DOHH2 (cell line): ENCODE results near the gene FILIP1.

Source experiments
- H3F3A ChIP-seq: fragments of 200-600 bp; sonication (generic), shearing (Covaris generic); 2 replicates; pipeline ENCODE4 v1.6.0; 2016; ENCODE audit warnings: antibody characterized with exemption, mild to moderate bottlenecking; ENCODE audit not compliant: control insufficient read depth, insufficient read depth
- H3K27ac ChIP-seq: fragments of 200-600 bp; sonication (generic); 2 replicates; pipeline ENCODE4 v1.5.1; 2014; ENCODE audit warnings: low read depth, mild to moderate bottlenecking, low read length, moderate library complexity
- H3K27me3 ChIP-seq: fragments of 200-600 bp; sonication (generic); 2 replicates; pipeline ENCODE4 v1.6.1; 2014; ENCODE audit warnings: mild to moderate bottlenecking, low read length, mixed read lengths; ENCODE audit not compliant: control insufficient read depth
- H3K36me3 ChIP-seq: fragments of 200-600 bp; sonication (generic); 2 replicates; pipeline ENCODE4 v1.6.1; 2014; ENCODE audit warnings: mild to moderate bottlenecking, low read length, moderate library complexity, mixed read lengths; ENCODE audit not compliant: control insufficient read depth
- H3K4me1 ChIP-seq: fragments of 200-600 bp; sonication (generic); 2 replicates; pipeline ENCODE4 v1.6.1; 2014; ENCODE audit warnings: mild to moderate bottlenecking, low read length, mixed read lengths; ENCODE audit not compliant: control insufficient read depth
- H3K4me2 ChIP-seq: fragments of 200-600 bp; sonication (generic); 2 replicates; pipeline ENCODE4 v1.6.0; 2014; ENCODE audit warnings: mild to moderate bottlenecking, low read length, moderate library complexity
- H3K4me3 ChIP-seq: fragments of 200-600 bp; sonication (generic); 2 replicates; pipeline ENCODE4 v1.5.1; 2014; ENCODE audit warnings: mild to moderate bottlenecking, low read length, mixed read lengths
- H3K79me2 ChIP-seq: fragments of 200-600 bp; sonication (generic); 2 replicates; pipeline ENCODE4 v1.6.1; 2014; ENCODE audit warnings: mild to moderate bottlenecking, low read length, mixed read lengths; ENCODE audit not compliant: control insufficient read depth
- H3K9me2 ChIP-seq: fragments of 200-600 bp; sonication (generic); replicated peaks from 2 replicates; pipeline ENCODE4 v1.6.1; 2014; ENCODE audit warnings: mild to moderate bottlenecking, low read length, mixed read lengths; ENCODE audit not compliant: control insufficient read depth
- H3K9me3 ChIP-seq: fragments of 200-600 bp; sonication (generic); 2 replicates; pipeline ENCODE4 v1.6.1; 2014; ENCODE audit warnings: antibody characterized with exemption, low read length, mixed read lengths; ENCODE audit not compliant: control insufficient read depth, insufficient read depth
- H4K20me1 ChIP-seq: fragments of 200-600 bp; sonication (generic); 2 replicates; pipeline ENCODE4 v1.6.0; 2014; ENCODE audit warnings: low read depth, mild to moderate bottlenecking, antibody characterized with exemption, low read length, moderate library complexity; ENCODE audit not compliant: control insufficient read depth, insufficient read depth
- CTCF ChIP-seq: fragments of 200-600 bp; sonication (generic); IDR thresholded peaks from one replicate; pipeline ENCODE4 v1.5.1; 2014; ENCODE audit warnings: antibody characterized with exemption, mild to moderate bottlenecking, low read depth, low read length; ENCODE audit not compliant: poor library complexity, severe bottlenecking
- EZH2phosphoT487 ChIP-seq: fragments of 200-600 bp; sonication (generic); IDR thresholded peaks from 2 replicates; pipeline ENCODE4 v1.6.1; 2017; ENCODE audit warnings: borderline replicate concordance, mild to moderate bottlenecking, antibody characterized with exemption, low read length, moderate library complexity, mixed read lengths

FILIP1 gene

GRCh38 chr6:75421316-75422023 lies 72.1 kb downstream of the FILIP1 start:
- Histone ChIP-seq H3K79me2 (no peaks in the 10 kb centered on the region), H3K4me2 (no peak overlapping the region), H3K36me3 (no peaks in the 10 kb centered on the region), H3F3A (no peaks in the 10 kb centered on the region), H3K9me3 (no peaks in the 10 kb centered on the region), H3K9me2 (no peaks in the 10 kb centered on the region), H3K27ac (no peak overlapping the region), H3K27me3 (no peaks in the 10 kb centered on the region; the same call in 1 of the 2 replicates), H4K20me1 (no peaks in the 10 kb centered on the region), H3K4me3 (no peak overlapping the region), H3K4me1 (no peaks in the 10 kb centered on the region)
- TF ChIP-seq EZH2phosphoT487 = no peak
- no peak for TF ChIP-seq CTCF

- Histone ChIP-seq H3K27me3 (no peaks in the 10 kb centered on the region; the same call in 1 of the 2 replicates), H3K4me1 (no peaks in the 10 kb centered on the region)
These were observed 73.6 kb downstream of the FILIP1 start for GRCh38 chr6:75419980-75420379.

GRCh38 chr6:75419416-75419815 lies 74.2 kb downstream of the FILIP1 start:
- H3K36me3 ChIP-seq = no peaks in the 10 kb centered on the region
- no peaks in the 10 kb centered on the region for H3F3A ChIP-seq
- H3K9me3 ChIP-seq = no peaks in the 10 kb centered on the region
- no peak overlapping the region for H3K27ac ChIP-seq
- no peak overlapping the region for H3K4me3 ChIP-seq
- no peak overlapping the region for H3K4me2 ChIP-seq
- TF ChIP-seq CTCF = no peak
- TF ChIP-seq EZH2phosphoT487 = no peak
- H3K4me1 ChIP-seq = no peaks in the 10 kb centered on the region
- H4K20me1 ChIP-seq = no peaks in the 10 kb centered on the region
- no peaks in the 10 kb centered on the region for H3K79me2 ChIP-seq
- H3K9me2 ChIP-seq = no peaks in the 10 kb centered on the region
- H3K27me3 ChIP-seq = no peaks in the 10 kb centered on the region; the same call in 1 of the 2 replicates

More at GRCh38 chr6:75419980-75420379, 73.6 kb downstream of the FILIP1 start:
- Histone ChIP-seq H4K20me1 (no peaks in the 10 kb centered on the region), H3K4me3 (no peak overlapping the region), H3K27ac (no peak overlapping the region), H3K9me2 (no peaks in the 10 kb centered on the region), H3K36me3 (no peaks in the 10 kb centered on the region), H3K9me3 (no peaks in the 10 kb centered on the region), H3K4me2 (no peak overlapping the region), H3K79me2 (no peaks in the 10 kb centered on the region), H3F3A (no peaks in the 10 kb centered on the region)
- TF ChIP-seq CTCF (no peak), EZH2phosphoT487 (no peak)
